HCT116 (cell line): ENCODE measurements around the gene CXCL5. TPM values are rescaled to one million over a fixed set of nuclear protein-coding genes. Genes with fewer than 3 reads are reported as not detected.

Experiments
- ATAC-seq: fragments of 200-7000 bp; cut with Tn5 transposase; 2 replicates; pipeline ENCODE4 v1.9.1; 2020; ENCODE audit warnings: mild to moderate bottlenecking, moderate library complexity
- BruUV-seq: library from RNA; stranded (reverse); fragments of 400-500 nt; replicated peaks from 2 replicates; lab custom pipeline; 2021; lab: Mats Ljungman, UMichigan
- CTCF ChIA-PET: fragments of 300-600 bp; sonication (Branson Sonifier 250); formaldehyde crosslinking; loops from one replicate; lab custom pipeline; 2021; ENCODE audit warnings: antibody characterized with exemption; lab: Charles Lee
- POLR2A ChIA-PET: fragments of 300-600, 350-600 bp; sonication (Branson Sonifier 250); formaldehyde crosslinking; loops from one replicate; lab custom pipeline; 2021; ENCODE audit warnings: antibody characterized with exemption; lab: Charles Lee
- RAD21 ChIA-PET, 2 experiments: fragments of 300-600 bp; sonication (Branson Sonifier 250); formaldehyde crosslinking; loops; one replicate each; lab custom pipeline; 2023; ENCODE audit warnings: low total read pairs in 2 of 2; ENCODE audit not compliant: uncharacterized antibody in 2 of 2, unreplicated experiment in 2 of 2, low non-redundant PET in 1 of 2; lab: Charles Lee
- DNase-seq: peaks from one replicate; pipeline ENCODE4 v3.0.0-alpha.2; 2010; ENCODE audit warnings: low read depth, low spot score
- H2AFZ ChIP-seq: fragments of 200-600 bp; shearing (Covaris generic), sonication (generic); 2 replicates; pipeline ENCODE4 v1.6.1; 2017; ENCODE audit warnings: low read depth, mixed run types, mixed read lengths, antibody characterized with exemption, low read length; ENCODE audit not compliant: poor library complexity, severe bottlenecking
- H3K27ac ChIP-seq: 2 replicates; pipeline ENCODE4 v1.5.1; 2012; ENCODE audit warnings: low read depth, low read length
- H3K27me3 ChIP-seq: fragments of 200-600 bp; sonication (generic); 2 replicates; pipeline ENCODE4 v1.6.1; 2016; ENCODE audit warnings: mixed run types, low read length, mixed read lengths; ENCODE audit not compliant: insufficient read depth
- H3K36me3 ChIP-seq, 2 experiments: fragments of 200-500 bp in 1 of 2; fragments of 200-600 bp in 1 of 2; sonication (Bioruptor generic) in 1 of 2; sonication (generic) in 1 of 2; 2 replicates each; pipeline versions ENCODE4 v1.5.1 to v1.6.1; 2014 to 2016; ENCODE audit warnings: low read length in 2 of 2, inconsistent platforms in 1 of 2, mixed read lengths in 1 of 2, mixed run types in 1 of 2; ENCODE audit not compliant: insufficient read depth in 2 of 2, control insufficient read depth in 1 of 2
- H3K4me1 ChIP-seq, 2 experiments: fragments of 200-600 bp in 1 of 2; sonication (generic) in 1 of 2; 2 replicates each; pipeline versions ENCODE4 v1.5.1 to v1.6.1; 2012 to 2017; ENCODE audit warnings: low read length in 2 of 2, inconsistent platforms in 1 of 2, mild to moderate bottlenecking in 1 of 2, mixed read lengths in 1 of 2, mixed run types in 1 of 2, moderate library complexity in 1 of 2; ENCODE audit not compliant: insufficient read depth in 2 of 2, control insufficient read depth in 1 of 2
- H3K4me2 ChIP-seq: fragments of 200-600 bp; sonication (generic); 2 replicates; pipeline ENCODE4 v1.6.1; 2017; ENCODE audit warnings: mixed run types, low read length, mixed read lengths
- H3K4me3 ChIP-seq, 2 experiments: fragments of 200-600 bp in 1 of 2; sonication (generic) in 1 of 2; replicated peaks in 1 of 2; 2 replicates each; pipeline ENCODE4 v1.5.1; 2011 to 2016; ENCODE audit warnings: low read length in 2 of 2, control low read depth in 1 of 2, low read depth in 1 of 2, mild to moderate bottlenecking in 1 of 2, mixed read lengths in 1 of 2, mixed run types in 1 of 2
- H3K79me2 ChIP-seq: fragments of 200-600 bp; sonication (generic); 2 replicates; pipeline ENCODE4 v1.6.1; 2017; ENCODE audit warnings: mild to moderate bottlenecking, mixed run types, low read length, moderate library complexity, mixed read lengths; ENCODE audit not compliant: insufficient read depth
- H3K9ac ChIP-seq: fragments of 200-600 bp; sonication (generic); 2 replicates; pipeline ENCODE4 v1.6.1; 2016; ENCODE audit warnings: low read length, mixed read lengths
- H3K9me2 ChIP-seq: fragments of 200-600 bp; sonication (generic), shearing (Covaris generic); 2 replicates; pipeline ENCODE4 v1.6.1; 2017; ENCODE audit warnings: mixed run types, mild to moderate bottlenecking, moderate library complexity; ENCODE audit not compliant: insufficient read depth
- H3K9me3 ChIP-seq, 2 experiments: fragments of 200-500 bp in 1 of 2; fragments of 200-600 bp in 1 of 2; sonication (Bioruptor generic) in 1 of 2; sonication (generic) in 1 of 2; 2 replicates each; pipeline ENCODE4 v1.6.1; 2014 to 2017; ENCODE audit warnings: low read length in 2 of 2, mixed read lengths in 2 of 2, inconsistent platforms in 1 of 2, low read depth in 1 of 2, mild to moderate bottlenecking in 1 of 2, mixed run types in 1 of 2, moderate library complexity in 1 of 2; ENCODE audit not compliant: control insufficient read depth in 1 of 2, insufficient read depth in 1 of 2
- H4K20me1 ChIP-seq: fragments of 200-600 bp; sonication (generic), shearing (Covaris generic); 2 replicates; pipeline ENCODE4 v1.6.1; 2017; ENCODE audit warnings: mixed run types, mild to moderate bottlenecking, moderate library complexity; ENCODE audit not compliant: insufficient read depth
- CEBPB ChIP-seq: IDR thresholded peaks from 2 replicates; pipeline ENCODE4 v1.6.1; 2012; ENCODE audit warnings: low read depth
- EGR1 ChIP-seq: IDR thresholded peaks from 2 replicates; pipeline ENCODE4 v1.6.1; 2012; ENCODE audit warnings: low read depth
- ELF1 ChIP-seq: IDR thresholded peaks from 2 replicates; pipeline ENCODE4 v1.6.1; 2012; ENCODE audit warnings: low read depth, borderline replicate concordance
- EZH2 ChIP-seq: fragments of 200-600 bp; sonication (generic); IDR thresholded peaks from 2 replicates; pipeline ENCODE4 v1.6.1; 2017; ENCODE audit warnings: antibody characterized with exemption, mixed run types
- EZH2phosphoT487 ChIP-seq: fragments of 200-600 bp; IDR thresholded peaks from 2 replicates; pipeline ENCODE4 v1.6.1; 2018; ENCODE audit warnings: antibody characterized with exemption, borderline replicate concordance
- FOSL1 ChIP-seq: IDR thresholded peaks from 2 replicates; pipeline ENCODE4 v1.6.1; 2012; ENCODE audit warnings: low read depth
- JUND ChIP-seq: IDR thresholded peaks from 2 replicates; pipeline ENCODE4 v1.6.1; 2012
- POLR2A ChIP-seq: IDR thresholded peaks from 2 replicates; pipeline ENCODE4 v1.7.0; 2011; ENCODE audit warnings: borderline replicate concordance; ENCODE audit not compliant: insufficient read depth, insufficient read length; ENCODE audit errors: extremely low read depth
- SIN3A ChIP-seq: IDR thresholded peaks from 2 replicates; pipeline ENCODE4 v1.6.1; 2012; ENCODE audit warnings: low read depth
- SRF ChIP-seq: IDR thresholded peaks from 2 replicates; pipeline ENCODE4 v1.6.1; 2012; ENCODE audit warnings: low read depth
- TCF7L2 ChIP-seq: IDR thresholded peaks from 2 replicates; pipeline ENCODE4 v1.7.0; 2011; ENCODE audit warnings: borderline replicate concordance, inconsistent platforms; ENCODE audit not compliant: insufficient read depth, insufficient read length; ENCODE audit errors: extremely low read depth
- ZFX ChIP-seq: fragments of 450-650 bp; IDR thresholded peaks from 2 replicates; pipeline ENCODE4 v1.6.1; 2017
- intact Hi-C: fragments of 100-400 bp; cut with micrococcal nuclease; formaldehyde crosslinking; loops from 2 replicates; pipeline ENCODE4 v1.10.0; 2022
- total RNA-seq: library from RNA; stranded (reverse); gene quantifications from one replicate; pipeline ENCODE4 v1.2.1, GENCODE V29; 2021; ENCODE audit not compliant: unreplicated experiment
- TF ChIP-seq, protein P1 (sequence below): IDR thresholded peaks from 2 replicates; pipeline ENCODE4 v1.6.1; 2012; ENCODE audit warnings: low read depth
- TF ChIP-seq, protein P2 (sequence below): IDR thresholded peaks from 2 replicates; pipeline ENCODE4 v1.6.1; 2012
- TF ChIP-seq, protein P3 (sequence below): IDR thresholded peaks from 2 replicates; pipeline ENCODE4 v1.6.1; 2012
- TF ChIP-seq, protein P4 (sequence below), 3 experiments: fragments of 200-600 bp in 1 of 3; sonication (generic) in 1 of 3; IDR thresholded peaks in 2 of 3; conservative IDR thresholded peaks in 1 of 3; 2 replicates each; pipeline ENCODE4 v1.5.1; 2012 to 2017; ENCODE audit warnings: low read depth in 2 of 3, low read length in 2 of 3, antibody characterized with exemption in 1 of 3, borderline replicate concordance in 1 of 3, control low read depth in 1 of 3, mild to moderate bottlenecking in 1 of 3, mixed read lengths in 1 of 3, mixed run types in 1 of 3, moderate library complexity in 1 of 3; ENCODE audit not compliant: insufficient read depth in 1 of 3

Gene CXCL5
- total RNA-seq, 1 experiment from 2014 or later = not detected

DNA sequence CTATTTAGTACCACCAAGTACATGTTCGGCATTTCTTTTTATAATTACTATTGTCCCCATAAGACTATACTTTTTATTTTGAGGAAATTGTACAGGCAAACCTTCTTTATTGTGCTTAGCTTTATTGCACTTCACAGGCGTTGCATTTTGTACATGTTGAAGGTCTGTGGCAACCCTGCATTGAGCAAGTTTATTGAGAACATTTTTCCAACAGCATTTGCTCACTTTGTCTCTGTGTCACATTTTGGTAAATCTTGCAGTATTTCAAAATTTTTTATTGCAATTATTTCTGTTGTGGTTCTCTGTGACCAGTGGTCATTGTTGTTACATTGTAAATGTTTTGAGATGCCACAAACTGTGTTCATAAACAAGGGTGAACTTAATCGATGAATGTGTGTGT lies 10.8 kb upstream of the CXCL5 start (continued):
- TF ChIP-seq, protein P1, sequence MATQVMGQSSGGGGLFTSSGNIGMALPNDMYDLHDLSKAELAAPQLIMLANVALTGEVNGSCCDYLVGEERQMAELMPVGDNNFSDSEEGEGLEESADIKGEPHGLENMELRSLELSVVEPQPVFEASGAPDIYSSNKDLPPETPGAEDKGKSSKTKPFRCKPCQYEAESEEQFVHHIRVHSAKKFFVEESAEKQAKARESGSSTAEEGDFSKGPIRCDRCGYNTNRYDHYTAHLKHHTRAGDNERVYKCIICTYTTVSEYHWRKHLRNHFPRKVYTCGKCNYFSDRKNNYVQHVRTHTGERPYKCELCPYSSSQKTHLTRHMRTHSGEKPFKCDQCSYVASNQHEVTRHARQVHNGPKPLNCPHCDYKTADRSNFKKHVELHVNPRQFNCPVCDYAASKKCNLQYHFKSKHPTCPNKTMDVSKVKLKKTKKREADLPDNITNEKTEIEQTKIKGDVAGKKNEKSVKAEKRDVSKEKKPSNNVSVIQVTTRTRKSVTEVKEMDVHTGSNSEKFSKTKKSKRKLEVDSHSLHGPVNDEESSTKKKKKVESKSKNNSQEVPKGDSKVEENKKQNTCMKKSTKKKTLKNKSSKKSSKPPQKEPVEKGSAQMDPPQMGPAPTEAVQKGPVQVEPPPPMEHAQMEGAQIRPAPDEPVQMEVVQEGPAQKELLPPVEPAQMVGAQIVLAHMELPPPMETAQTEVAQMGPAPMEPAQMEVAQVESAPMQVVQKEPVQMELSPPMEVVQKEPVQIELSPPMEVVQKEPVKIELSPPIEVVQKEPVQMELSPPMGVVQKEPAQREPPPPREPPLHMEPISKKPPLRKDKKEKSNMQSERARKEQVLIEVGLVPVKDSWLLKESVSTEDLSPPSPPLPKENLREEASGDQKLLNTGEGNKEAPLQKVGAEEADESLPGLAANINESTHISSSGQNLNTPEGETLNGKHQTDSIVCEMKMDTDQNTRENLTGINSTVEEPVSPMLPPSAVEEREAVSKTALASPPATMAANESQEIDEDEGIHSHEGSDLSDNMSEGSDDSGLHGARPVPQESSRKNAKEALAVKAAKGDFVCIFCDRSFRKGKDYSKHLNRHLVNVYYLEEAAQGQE = no peak
- TF ChIP-seq EGR1 = no peak
- TF ChIP-seq JUND = no peak
- TF ChIP-seq ELF1 = no peak
- TF ChIP-seq, protein P2, sequence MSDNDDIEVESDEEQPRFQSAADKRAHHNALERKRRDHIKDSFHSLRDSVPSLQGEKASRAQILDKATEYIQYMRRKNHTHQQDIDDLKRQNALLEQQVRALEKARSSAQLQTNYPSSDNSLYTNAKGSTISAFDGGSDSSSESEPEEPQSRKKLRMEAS = no peak
- no peak for TF ChIP-seq FOSL1
- no peak for TF ChIP-seq SRF
- no peak for TF ChIP-seq EZH2phosphoT487
- TF ChIP-seq, protein P3, sequence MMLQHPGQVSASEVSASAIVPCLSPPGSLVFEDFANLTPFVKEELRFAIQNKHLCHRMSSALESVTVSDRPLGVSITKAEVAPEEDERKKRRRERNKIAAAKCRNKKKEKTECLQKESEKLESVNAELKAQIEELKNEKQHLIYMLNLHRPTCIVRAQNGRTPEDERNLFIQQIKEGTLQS = no peak
- no peak for TF ChIP-seq SIN3A
- TF ChIP-seq TCF7L2 = no peak
- TF ChIP-seq EZH2 = no peak

DNA sequence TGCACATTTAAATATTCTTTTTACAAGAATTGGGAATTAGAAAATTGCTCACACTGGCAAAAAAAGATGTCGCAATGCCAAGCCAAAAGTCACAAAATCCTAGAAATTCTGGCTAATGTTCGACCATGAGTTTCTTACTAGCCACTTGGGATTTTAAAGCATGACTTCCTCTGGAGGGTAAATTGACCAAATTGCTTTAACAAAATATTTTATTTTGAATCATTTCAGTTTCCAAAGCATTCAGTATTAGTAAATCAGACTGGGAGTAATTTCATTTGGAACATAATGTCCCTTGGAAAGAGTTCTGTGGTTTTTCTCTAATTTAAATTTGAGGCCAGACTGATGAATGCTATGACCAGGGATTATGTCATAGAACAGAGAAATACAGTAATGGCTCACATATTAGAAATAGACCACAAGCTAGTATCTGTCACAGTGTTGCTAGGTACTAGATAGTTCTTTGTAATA lies 7.6 kb upstream of the CXCL5 start:
- Histone ChIP-seq H3K9ac (no peak overlapping the region), H2AFZ (no peak overlapping the region), H3K9me2 (no peaks in the 10 kb centered on the region), H3K4me2 (no peak overlapping the region), H3K27me3 (no peaks in the 10 kb centered on the region), H4K20me1 (no peaks in the 10 kb centered on the region), H3K79me2 (no peaks in the 10 kb centered on the region), H3K4me3 (no peak overlapping the region), H3K9me3 (no peaks in the 10 kb centered on the region), H3K27ac (no peak overlapping the region), H3K4me1 (no peaks in the 10 kb centered on the region), H3K36me3 (no peaks in the 10 kb centered on the region)
- DNase-seq (no peak), ATAC-seq (no peak)
- ChIA-PET POLR2A (no interaction called here), RAD21 (no interaction called here), CTCF (no interaction called here)
- no TSS peak for BruUV-seq
- intact Hi-C loops = no loop called here
- TF ChIP-seq, protein P1 = no peak
- TF ChIP-seq CEBPB (no peak), POLR2A (no peak), ZFX (no peak), ELF1 (no peak)
- TF ChIP-seq, protein P4, sequence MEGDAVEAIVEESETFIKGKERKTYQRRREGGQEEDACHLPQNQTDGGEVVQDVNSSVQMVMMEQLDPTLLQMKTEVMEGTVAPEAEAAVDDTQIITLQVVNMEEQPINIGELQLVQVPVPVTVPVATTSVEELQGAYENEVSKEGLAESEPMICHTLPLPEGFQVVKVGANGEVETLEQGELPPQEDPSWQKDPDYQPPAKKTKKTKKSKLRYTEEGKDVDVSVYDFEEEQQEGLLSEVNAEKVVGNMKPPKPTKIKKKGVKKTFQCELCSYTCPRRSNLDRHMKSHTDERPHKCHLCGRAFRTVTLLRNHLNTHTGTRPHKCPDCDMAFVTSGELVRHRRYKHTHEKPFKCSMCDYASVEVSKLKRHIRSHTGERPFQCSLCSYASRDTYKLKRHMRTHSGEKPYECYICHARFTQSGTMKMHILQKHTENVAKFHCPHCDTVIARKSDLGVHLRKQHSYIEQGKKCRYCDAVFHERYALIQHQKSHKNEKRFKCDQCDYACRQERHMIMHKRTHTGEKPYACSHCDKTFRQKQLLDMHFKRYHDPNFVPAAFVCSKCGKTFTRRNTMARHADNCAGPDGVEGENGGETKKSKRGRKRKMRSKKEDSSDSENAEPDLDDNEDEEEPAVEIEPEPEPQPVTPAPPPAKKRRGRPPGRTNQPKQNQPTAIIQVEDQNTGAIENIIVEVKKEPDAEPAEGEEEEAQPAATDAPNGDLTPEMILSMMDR (IDR thresholded peaks at IDR 0.05 in 2 of 3, conservative IDR thresholded peaks at IDR 0.05 in 1 of 3; ENCODE audit: borderline replicate concordance in 1 of 3, insufficient read depth in 1 of 3, low read depth in 2 of 3, low read length in 2 of 3) = no peak
- TF ChIP-seq, protein P2 = no peak
- TF ChIP-seq, protein P3 = no peak
